Fibroblast of mammary gland (primary cell): ENCODE results near the gene GPR25.
"Not testable (repeated sequence)": the region's sequence is repeated elsewhere in the genome, so short reads cannot be mapped to it uniquely, and the experiment has no call there.

Experiments used
- DNase-seq: peaks from one replicate; pipeline ENCODE4 v3.0.0-alpha.2; 2010; ENCODE audit warnings: low read depth
- H3K4me3 ChIP-seq: 2 replicates; pipeline ENCODE4 v1.5.1; 2011; ENCODE audit warnings: low read depth, mild to moderate bottlenecking, low read length, moderate library complexity; ENCODE audit not compliant: control insufficient read depth
- CTCF ChIP-seq: conservative IDR thresholded peaks from 2 replicates; pipeline ENCODE4 v1.5.1; 2011; ENCODE audit warnings: low read depth, low read length, inconsistent platforms; ENCODE audit not compliant: control insufficient read depth, insufficient read depth

The GPR25 gene

DNA sequence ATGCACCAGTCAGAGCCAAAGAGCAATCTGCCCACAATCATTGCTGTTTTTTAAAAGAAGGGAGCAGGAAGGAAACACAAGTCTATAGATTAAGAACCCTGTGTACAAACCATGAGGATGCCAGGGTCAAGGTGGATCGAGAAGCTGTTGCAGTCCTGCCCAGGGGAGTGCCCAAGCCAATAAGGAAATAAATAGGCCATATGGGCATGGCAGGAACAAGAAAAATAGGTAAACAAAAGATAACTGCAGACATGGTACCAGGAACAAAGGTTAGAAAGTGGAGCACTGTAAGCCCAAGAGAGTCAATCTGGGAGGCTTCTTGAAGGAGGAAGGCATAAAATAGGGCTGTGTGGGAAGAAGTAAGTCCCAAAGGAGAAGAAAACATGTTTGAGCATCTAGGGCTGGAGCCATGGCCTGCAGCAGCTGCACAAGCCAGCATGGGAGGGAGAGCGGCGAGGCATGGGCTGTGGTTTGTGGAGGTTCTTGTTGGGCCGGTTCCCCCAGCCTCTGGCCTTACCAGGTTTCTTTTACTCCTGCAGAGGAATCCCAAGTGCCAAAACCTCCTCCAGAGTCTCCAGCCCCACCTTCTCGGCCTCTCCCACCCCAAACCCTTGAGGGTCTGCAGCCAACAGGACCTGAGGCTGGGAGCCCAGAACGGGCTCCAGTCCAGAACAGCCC is 35.5 kb downstream of the GPR25 start:
- H3K4me3 ChIP-seq, result no peak overlapping the region
- DNase-seq, result no peak
- TF ChIP-seq CTCF, result no peak

- DNase-seq, result no peak
- TF ChIP-seq CTCF, result no peak
- no peak overlapping the region for H3K4me3 ChIP-seq
Measured at GRCh38 chr1:200909071-200909470, 36.3 kb downstream of the GPR25 start.

GRCh38 chr1:200909757-200910239 is 37.0 kb downstream of the GPR25 start:
- TF ChIP-seq CTCF, result no peak
- H3K4me3 ChIP-seq, result no peak overlapping the region
- no peak for DNase-seq

DNA sequence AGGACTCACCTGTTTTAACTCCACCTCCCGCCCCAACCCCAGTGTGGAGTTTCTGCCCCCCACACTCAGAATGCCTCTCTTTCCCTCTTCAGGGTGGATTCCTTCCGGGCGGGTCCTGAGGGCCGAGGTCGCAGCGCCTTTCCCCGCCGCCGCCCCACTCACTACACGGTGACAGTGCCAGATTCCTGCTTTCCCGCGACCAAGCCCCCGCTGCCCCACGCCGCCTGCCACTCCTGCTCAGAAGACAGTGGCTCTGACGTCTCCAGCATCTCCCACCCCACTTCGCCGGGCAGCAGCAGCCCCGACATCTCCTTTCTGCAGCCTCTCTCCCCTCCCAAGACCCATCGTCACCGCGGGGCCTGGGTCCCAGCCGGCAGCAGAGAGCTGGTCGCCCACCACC is 38.6 kb downstream of the GPR25 start:
- H3K4me3 ChIP-seq, result no peak overlapping the region
- DNase-seq, result no peak
- no peak for TF ChIP-seq CTCF

DNA sequence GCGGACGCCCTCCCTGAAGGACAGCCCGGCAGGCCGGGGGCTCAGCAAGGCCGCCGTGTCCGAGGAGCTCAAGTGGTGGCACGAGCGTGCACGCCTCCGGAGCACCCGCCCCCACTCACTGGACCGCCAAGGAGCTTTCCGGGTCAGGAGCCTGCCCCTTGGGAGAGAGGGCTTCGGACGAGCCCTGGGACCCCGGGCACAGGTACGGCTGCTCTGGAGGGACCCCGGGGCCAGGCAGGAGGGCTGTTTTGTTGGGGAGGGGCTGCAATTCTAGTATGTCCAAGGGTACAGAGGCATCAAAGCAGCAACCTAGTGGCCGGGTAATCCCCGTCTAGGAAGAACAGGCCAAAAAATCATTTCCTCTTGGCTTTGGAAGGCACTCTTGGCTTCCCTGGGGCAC is 39.2 kb downstream of the GPR25 start:
- not testable (repeated sequence) for DNase-seq, H3K4me3 ChIP-seq

GRCh38 chr1:200912737-200913407 is 40.1 kb downstream of the GPR25 start:
- TF ChIP-seq CTCF, result no peak
- no peak for DNase-seq
- no peak overlapping the region for H3K4me3 ChIP-seq

- no peak overlapping the region for H3K4me3 ChIP-seq
- no peak for TF ChIP-seq CTCF
- DNase-seq, result no peak
Measured at GRCh38 chr1:200916152-200916551, 43.4 kb downstream of the GPR25 start.
